HL-60 (cell line): Measurements from ENCODE around the gene LYAR.

ENCODE experiments used
- CTCF ChIP-seq: IDR thresholded peaks from one replicate; pipeline ENCODE4 v1.5.1; 2011; ENCODE audit warnings: low read length, control low read depth, inconsistent platforms; ENCODE audit not compliant: insufficient read depth
- GABPA ChIP-seq: IDR thresholded peaks from 2 replicates; pipeline ENCODE4 v1.6.1; 2012; ENCODE audit warnings: low read depth
- POLR2AphosphoS5 ChIP-seq: IDR thresholded peaks from 2 replicates; pipeline ENCODE4 v1.6.1; 2012; ENCODE audit warnings: low read depth
- REST ChIP-seq: IDR thresholded peaks from 2 replicates; pipeline ENCODE4 v1.6.1; 2012; ENCODE audit warnings: low read depth; ENCODE audit not compliant: insufficient replicate concordance
- SPI1 ChIP-seq: IDR thresholded peaks from 2 replicates; pipeline ENCODE4 v1.6.1; 2012; ENCODE audit warnings: low read depth, mild to moderate bottlenecking, borderline replicate concordance

GRCh38 chr4:4302001-4302400, 12.0 kb upstream of the LYAR start:
- TF ChIP-seq CTCF: no peak
- no peak for TF ChIP-seq POLR2AphosphoS5
- no peak for TF ChIP-seq GABPA
- no peak for TF ChIP-seq REST
- no peak for TF ChIP-seq SPI1
